Motor neuron (in vitro differentiated cells): ENCODE results near the gene ADAMTS6. TPM values are rescaled to one million over a fixed set of nuclear protein-coding genes. Genes with fewer than 3 reads are reported as not detected.

Experiments used
- ATAC-seq, 8 experiments: fragments of 200-7000 bp; cut with Tn5 transposase; replicated peaks in 6 of 8; 2 replicates each; pipeline ENCODE4 v1.8.0; 2021; ENCODE audit warnings: mild to moderate bottlenecking in 8 of 8, moderate library complexity in 8 of 8
- H3K27ac ChIP-seq, 2 donors: fragments of 250-450 bp; sonication (Bioruptor Pico); 2 replicates each; pipeline ENCODE4 v1.9.0; 2021; ENCODE audit warnings: antibody characterized with exemption in 2 of 2, mild to moderate bottlenecking in 2 of 2, moderate library complexity in 1 of 2
- H3K4me1 ChIP-seq, 2 donors: fragments of 250-450 bp; sonication (Bioruptor Pico); replicated peaks in 1 of 2; 2 replicates each; pipeline ENCODE4 v1.6.1; 2021; ENCODE audit warnings: antibody characterized with exemption in 2 of 2, mild to moderate bottlenecking in 2 of 2, moderate library complexity in 1 of 2
- H3K4me3 ChIP-seq, 5 donors: fragments of 250-450 bp; sonication (Bioruptor Pico); 2 replicates each; pipeline ENCODE4 v1.9.0; 2021; ENCODE audit warnings: antibody characterized with exemption in 5 of 5, mild to moderate bottlenecking in 5 of 5, moderate library complexity in 4 of 5
- WGBS, 10 experiments: fragments of 450-650 bp; shearing (Covaris generic); methylation state at CpG; one replicate each; pipeline ENCODE4 v1.0.0; 2022; 5-methylcytosine and 5-hydroxymethylcytosine counted together
- in situ Hi-C, 9 experiments: fragments of 400-800 bp; cut with MboI; loops; one replicate each; pipeline ENCODE4 v1.15.0; 2021; ENCODE audit warnings: low sequenced_read_pairs in 9 of 9, low pct_unique_long_range_greater_than_20kb in 2 of 9; ENCODE audit not compliant: unreplicated experiment in 9 of 9
- total RNA-seq, 8 experiments: library from RNA; unstranded; fragments of 300-600 nt; gene quantifications; 2 replicates each; pipeline versions ENCODE4 v1.2.3 to v1.2.4, GENCODE V29; 2022

The ADAMTS6 gene
- total RNA-seq, 8 experiments from 2014 or later, result 0.80 to 5.1 (median 3.4) TPM

DNA sequence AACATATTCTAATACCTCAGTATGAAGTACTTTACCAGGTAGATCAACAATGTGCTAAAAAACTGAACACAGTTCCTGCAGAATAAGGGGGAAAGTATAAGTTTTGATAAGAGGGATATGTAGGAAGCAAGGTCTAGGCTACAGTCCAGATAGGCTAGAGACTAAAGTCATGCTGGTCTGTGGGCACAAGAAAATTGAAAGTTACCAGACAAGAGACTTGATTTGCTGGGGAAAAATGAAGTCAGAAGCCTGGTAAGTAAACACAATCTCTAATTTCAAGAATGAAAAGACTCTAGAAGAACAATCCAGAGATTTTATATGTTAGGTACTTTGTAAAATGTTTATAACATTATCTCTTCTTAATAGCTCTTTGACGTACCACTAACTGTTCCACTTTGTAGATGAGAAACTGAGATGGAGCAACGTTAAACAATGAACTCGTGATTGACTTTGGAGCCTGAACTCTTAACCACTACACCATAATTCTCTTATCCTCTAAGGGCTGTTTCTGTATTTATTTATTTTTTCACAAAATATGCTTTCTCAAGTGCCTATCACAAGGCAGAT is 19.5 kb downstream of the ADAMTS6 start:
- H3K4me1 ChIP-seq, result no peaks in the 10 kb centered on the region
- no peak overlapping the region for H3K4me3 ChIP-seq
- H3K27ac ChIP-seq, result no peak overlapping the region
- 69 to 100% (median 89%) methylated on average over 1 to 3 of the region's 3 CpGs; no CpG with 5 or more reads in 1 of the 10 experiments for WGBS, 10 experiments
- no peak for ATAC-seq
- in situ Hi-C loops, result no loop called here

GRCh38 chr5:65461490-65461889 is 20.2 kb downstream of the ADAMTS6 start:
- ATAC-seq, result no peak
- in situ Hi-C loops, result no loop called here
- Histone ChIP-seq H3K27ac (no peak overlapping the region), H3K4me3 (no peak overlapping the region), H3K4me1 (no peaks in the 10 kb centered on the region)

DNA sequence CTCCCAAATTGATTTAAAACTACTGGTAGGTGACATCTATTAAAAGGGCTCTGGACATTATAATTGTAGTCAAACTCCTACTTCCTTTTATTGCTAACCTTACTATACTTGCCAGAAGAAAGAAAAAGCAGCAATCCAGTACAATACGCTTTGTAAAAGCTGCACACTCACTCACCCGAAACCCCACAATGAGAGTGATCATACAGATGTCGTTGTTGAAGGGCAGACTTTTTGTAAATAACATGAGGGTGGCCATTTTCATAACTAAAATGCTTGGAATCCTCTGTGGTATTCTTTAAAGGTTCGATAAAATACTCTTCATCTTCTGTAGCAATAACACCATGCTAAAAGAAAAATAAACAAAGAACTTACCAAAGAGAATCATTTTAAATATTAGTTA is 21.7 kb downstream of the ADAMTS6 start:
- 76 to 100% (median 95%) methylated on average over 1 to 4 of the region's 4 CpGs; no CpG with 5 or more reads in 1 of the 10 experiments for WGBS, 10 experiments
- Histone ChIP-seq H3K27ac (no peak overlapping the region), H3K4me1 (no peaks in the 10 kb centered on the region), H3K4me3 (no peak overlapping the region)
- no peak for ATAC-seq
- in situ Hi-C loops, result no loop called here

DNA sequence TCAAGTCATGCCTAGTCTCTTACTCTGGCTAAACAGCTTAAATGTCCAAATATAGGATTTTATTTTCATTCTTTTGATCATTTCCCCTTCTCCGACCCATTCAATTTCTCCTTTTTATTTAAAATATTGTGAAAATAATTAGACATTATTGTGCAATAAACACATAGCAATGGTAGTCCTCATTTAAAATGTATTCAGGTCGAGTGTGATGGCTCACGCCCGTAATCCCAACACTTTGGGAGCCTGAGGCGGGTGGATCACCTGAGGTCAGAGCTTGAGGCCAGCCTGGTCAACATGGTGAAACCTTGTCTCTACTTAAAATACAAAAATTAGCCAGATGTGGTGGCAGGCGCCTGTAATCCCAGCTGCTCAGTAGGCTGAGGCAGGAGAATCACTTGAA is 26.7 kb downstream of the ADAMTS6 start:
- WGBS, 10 experiments, result 85 to 100% (median 91%) methylated on average over 1 to 6 of the region's 6 CpGs; no CpG with 5 or more reads in 2 of the 10 experiments
- no peaks in the 10 kb centered on the region for H3K4me1 ChIP-seq
- in situ Hi-C loops, result no loop called here
- ATAC-seq, result no peak
- no peak overlapping the region for H3K27ac ChIP-seq
- H3K4me3 ChIP-seq, result no peak overlapping the region

GRCh38 chr5:65451436-65451835 is 30.3 kb downstream of the ADAMTS6 start:
- Histone ChIP-seq H3K27ac (no peak overlapping the region), H3K4me1 (no peaks in the 10 kb centered on the region), H3K4me3 (no peak overlapping the region)
- in situ Hi-C loops, result no loop called here
- no peak for ATAC-seq
- WGBS, 10 experiments, result 43 to 100% (median 94%) methylated on average over 1 to 2 of the region's 2 CpGs; no CpG with 5 or more reads in 1 of the 10 experiments

GRCh38 chr5:65446682-65447081 is 35.0 kb downstream of the ADAMTS6 start:
- no peaks in the 10 kb centered on the region for H3K4me1 ChIP-seq
- 65 to 100% (median 83%) methylated on average over 1 to 2 of the region's 2 CpGs; no CpG with 5 or more reads in 2 of the 10 experiments for WGBS, 10 experiments
- ATAC-seq, result no peak
- H3K4me3 ChIP-seq, result no peak overlapping the region
- in situ Hi-C loops, result no loop called here
- no peak overlapping the region for H3K27ac ChIP-seq

DNA sequence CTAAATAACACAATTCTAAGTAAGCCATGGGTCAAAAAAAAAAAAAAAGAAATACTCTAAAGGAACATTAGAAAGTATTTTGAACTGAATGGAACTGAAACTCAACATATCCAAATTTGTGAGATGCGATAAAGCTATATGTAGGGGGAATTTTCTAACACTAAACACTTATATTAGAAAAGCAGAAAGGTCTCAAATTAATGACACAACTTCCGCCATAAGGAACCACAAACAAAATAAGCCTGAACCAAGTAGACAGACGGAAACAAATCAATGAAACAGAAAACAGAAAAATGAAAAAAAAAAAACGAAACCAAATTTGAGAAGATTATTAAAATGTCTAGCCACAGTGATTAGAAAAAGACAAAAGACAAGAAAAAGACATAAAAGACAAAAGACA is 39.9 kb downstream of the ADAMTS6 start:
- WGBS, 10 experiments, result 70 to 95% (median 90%) methylated on average over 2 to 4 of the region's 4 CpGs
- in situ Hi-C loops, result no loop called here

GRCh38 chr5:65440456-65440855 is 41.3 kb downstream of the ADAMTS6 start:
- 90 to 100% (median 100%) methylated on average over 1 of the region's 1 CpG; no CpG with 5 or more reads in 2 of the 10 experiments for WGBS, 10 experiments
- Histone ChIP-seq H3K27ac (no peak overlapping the region), H3K4me3 (no peak overlapping the region), H3K4me1 (no peaks in the 10 kb centered on the region)
- ATAC-seq, result no peak
- in situ Hi-C loops, result no loop called here

More for the DNA sequence above, 39.9 kb downstream of the ADAMTS6 start:
- ATAC-seq, result no peak
- H3K4me1 ChIP-seq, result no peaks in the 10 kb centered on the region
- no peak overlapping the region for H3K27ac ChIP-seq
- no peak overlapping the region for H3K4me3 ChIP-seq

- in situ Hi-C loops, result no loop called here
- 69 to 100% (median 92%) methylated on average over 3 of the region's 3 CpGs; no CpG with 5 or more reads in 1 of the 10 experiments for WGBS, 10 experiments
- H3K4me3 ChIP-seq, result no peak overlapping the region
- no peak overlapping the region for H3K27ac ChIP-seq
- no peak for ATAC-seq
- H3K4me1 ChIP-seq, result no peaks in the 10 kb centered on the region
Measured at GRCh38 chr5:65434122-65434521, 47.6 kb downstream of the ADAMTS6 start.

DNA sequence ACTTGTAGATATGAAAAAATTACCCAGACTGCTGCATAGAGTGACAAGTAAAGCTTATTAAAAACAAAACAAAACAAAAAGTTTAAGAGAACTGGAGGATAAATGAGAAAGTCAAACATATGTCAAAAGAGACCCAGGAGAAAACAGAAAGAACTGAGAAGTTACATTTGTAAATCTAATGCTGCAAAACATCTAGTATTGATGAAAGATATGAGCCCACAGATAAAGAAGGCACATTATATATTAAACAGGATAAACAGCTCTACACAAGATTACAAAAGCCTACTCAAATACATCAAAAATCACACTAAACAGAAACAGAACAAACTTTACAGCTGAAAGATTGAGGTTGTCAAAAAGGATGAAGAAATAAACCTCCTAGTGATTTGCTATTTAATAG is 55.1 kb downstream of the ADAMTS6 start:
- in situ Hi-C loops, result no loop called here
- no peak overlapping the region for H3K27ac ChIP-seq

DNA sequence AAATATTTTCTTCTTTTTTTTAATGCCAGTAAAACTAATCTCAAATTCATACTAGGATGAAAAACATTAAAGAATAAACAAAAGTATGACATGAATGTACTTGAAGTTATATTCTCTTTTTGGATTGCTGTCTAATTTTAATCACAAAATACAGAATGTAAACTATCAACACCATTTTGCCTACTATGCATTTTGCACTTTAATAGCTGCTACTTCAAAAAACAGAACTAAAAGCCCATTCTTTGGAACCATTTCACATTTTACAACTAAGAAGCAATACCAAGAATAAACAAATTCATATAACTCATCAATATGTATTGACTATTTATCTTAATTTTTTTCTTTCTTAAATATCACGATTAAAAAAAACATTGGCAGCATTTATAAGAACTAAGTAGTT is 58.1 kb downstream of the ADAMTS6 start:
- no peak for ATAC-seq
- Histone ChIP-seq H3K4me1 (no peaks in the 10 kb centered on the region), H3K4me3 (no peak overlapping the region), H3K27ac (no peak overlapping the region)
- WGBS, 10 experiments, result 50 to 100% (median 83%) methylated on average over 1 of the region's 1 CpG
- in situ Hi-C loops, result no loop called here

More for the DNA sequence above, 55.1 kb downstream of the ADAMTS6 start:
- Histone ChIP-seq H3K4me1 (no peaks in the 10 kb centered on the region), H3K4me3 (no peak overlapping the region)
- ATAC-seq, result no peak

- ATAC-seq, result no peak
- in situ Hi-C loops, result no loop called here
- Histone ChIP-seq H3K27ac (no peak overlapping the region), H3K4me3 (no peak overlapping the region), H3K4me1 (no peaks in the 10 kb centered on the region)
- WGBS, 10 experiments, result 63 to 100% (median 80%) methylated on average over 1 to 2 of the region's 2 CpGs; no CpG with 5 or more reads in 2 of the 10 experiments
Measured at GRCh38 chr5:65418661-65419060, 63.1 kb downstream of the ADAMTS6 start.

DNA sequence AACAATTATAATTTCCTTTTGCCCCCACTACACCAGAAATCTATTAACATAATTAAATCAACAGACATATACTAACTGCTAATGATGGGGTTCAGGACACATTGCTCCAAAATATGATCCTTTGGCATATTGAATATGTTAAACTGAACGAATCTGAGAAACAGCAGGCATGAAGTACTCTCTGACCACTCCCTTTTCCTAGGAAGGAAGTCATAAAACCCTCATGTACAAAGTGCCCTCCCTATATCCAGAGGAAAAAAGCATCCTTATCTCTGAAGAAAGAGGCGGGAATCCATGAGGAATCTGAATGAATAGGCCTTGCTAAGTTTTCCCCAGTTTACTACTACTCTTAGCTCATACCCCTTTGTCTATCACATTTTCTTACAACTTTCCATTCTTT is 67.9 kb downstream of the ADAMTS6 start:
- H3K4me1 ChIP-seq, result no peaks in the 10 kb centered on the region
- H3K4me3 ChIP-seq, result no peak overlapping the region
- in situ Hi-C loops, result no loop called here
- ATAC-seq, result peak in 2 of 8 experiments; percentile 56 to 83
- no peak overlapping the region for H3K27ac ChIP-seq
- 20 to 83% (median 71%) methylated on average over 1 to 2 of the region's 2 CpGs; no CpG with 5 or more reads in 1 of the 10 experiments for WGBS, 10 experiments

- Histone ChIP-seq H3K4me1 (no peaks in the 10 kb centered on the region), H3K4me3 (no peak overlapping the region), H3K27ac (no peak overlapping the region)
- WGBS, 10 experiments, result 46 to 100% (median 96%) methylated on average over 1 to 2 of the region's 2 CpGs; no CpG with 5 or more reads in 2 of the 10 experiments
- no peak for ATAC-seq
- in situ Hi-C loops, result no loop called here
Measured at GRCh38 chr5:65412842-65413241, 68.9 kb downstream of the ADAMTS6 start.
